Activated CD4-positive, alpha-beta T cell treated with anti-CD3 and anti-CD28 coated beads, Interleukin-2, Interleukin-6, amounts not matched to agents 100 ng/mL and 50 ng/mL, durations not matched to agents 16 hours and 8 hours (primary cell): ENCODE data around the gene PRUNE2.

Source experiments
- DNase-seq: peaks from one replicate; pipeline ENCODE4 v3.0.0-alpha.2; 2020

The PRUNE2 gene

DNA sequence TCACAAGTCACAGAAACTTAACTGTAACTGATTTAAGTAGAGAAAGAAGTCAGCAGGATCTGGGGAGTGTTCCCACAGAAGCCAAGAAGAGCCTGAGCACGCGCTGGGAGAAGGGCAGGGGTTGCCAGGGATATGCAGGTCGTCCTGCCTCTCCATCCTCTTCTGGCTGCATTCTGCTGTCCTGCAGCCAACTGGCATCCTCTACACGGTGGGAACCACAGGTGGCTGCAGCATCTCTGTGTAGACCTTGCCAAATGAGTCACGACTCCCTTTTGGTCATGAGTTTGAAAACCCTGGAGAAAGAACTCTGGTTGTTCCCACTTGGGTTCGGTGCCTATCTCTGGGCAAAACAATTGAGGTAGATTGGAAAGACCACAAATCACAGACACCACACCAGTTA, 180.0 kb downstream of the PRUNE2 start:
- DNase-seq: no peak

- DNase-seq: no peak
These were observed 180.8 kb downstream of the PRUNE2 start for GRCh38 chr9:76725011-76725546.

DNA sequence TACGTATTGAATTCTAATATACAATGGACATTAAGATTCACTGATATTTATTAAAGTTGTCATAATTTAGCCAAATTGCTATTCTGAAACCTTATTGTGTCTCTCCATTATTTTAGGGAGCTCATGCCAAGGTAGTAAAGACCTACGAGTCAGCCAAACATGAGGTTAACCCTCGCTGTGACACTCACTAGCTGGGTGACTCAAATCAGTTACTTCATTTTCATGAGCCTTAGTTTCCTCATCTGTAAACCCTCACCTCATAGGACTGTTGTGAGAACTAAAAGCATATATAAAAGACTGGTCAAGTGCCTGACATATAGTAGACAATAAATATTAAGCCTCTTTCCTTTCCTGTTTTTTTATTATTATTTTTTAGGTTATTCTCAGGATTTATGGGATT, 185.7 kb downstream of the PRUNE2 start:
- DNase-seq: no peak

- no peak for DNase-seq
These were observed 187.7 kb downstream of the PRUNE2 start for GRCh38 chr9:76718166-76718565.

- no peak for DNase-seq
These were observed 188.3 kb downstream of the PRUNE2 start for GRCh38 chr9:76717613-76718012.

GRCh38 chr9:76717176-76717575, 188.7 kb downstream of the PRUNE2 start:
- DNase-seq: no peak

DNA sequence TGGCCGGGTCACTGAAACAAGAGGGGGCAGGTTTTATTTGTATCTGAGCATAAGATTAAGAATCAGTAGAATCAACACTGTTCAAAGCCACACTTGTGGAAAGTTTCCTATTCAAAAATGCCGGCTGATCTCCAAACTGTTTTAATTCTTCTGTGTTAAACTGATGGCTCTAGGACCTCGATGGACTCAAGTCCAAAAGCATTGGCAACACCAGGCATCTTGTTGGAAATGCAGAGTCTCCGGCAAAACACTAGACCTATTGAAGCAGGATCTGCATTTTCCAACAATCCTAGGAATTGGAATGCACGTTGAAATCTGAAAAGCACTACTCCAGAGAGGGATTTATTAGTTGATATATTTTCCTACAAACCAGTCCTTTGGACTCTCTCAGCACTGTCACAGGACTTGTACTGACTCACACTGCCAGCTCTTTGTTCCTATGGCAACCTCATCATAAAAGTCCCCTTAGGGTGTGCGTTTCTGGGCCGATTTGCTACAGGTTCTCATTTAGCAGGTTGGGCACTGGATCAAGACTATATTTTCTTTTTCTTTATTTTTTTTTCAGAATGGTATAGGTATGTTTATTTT, 189.7 kb downstream of the PRUNE2 start:
- no peak for DNase-seq

- DNase-seq: no peak
These were observed 192.5 kb downstream of the PRUNE2 start for GRCh38 chr9:76713381-76713780.

- no peak for DNase-seq
These were observed 196.9 kb downstream of the PRUNE2 start for GRCh38 chr9:76709020-76709419.

DNA sequence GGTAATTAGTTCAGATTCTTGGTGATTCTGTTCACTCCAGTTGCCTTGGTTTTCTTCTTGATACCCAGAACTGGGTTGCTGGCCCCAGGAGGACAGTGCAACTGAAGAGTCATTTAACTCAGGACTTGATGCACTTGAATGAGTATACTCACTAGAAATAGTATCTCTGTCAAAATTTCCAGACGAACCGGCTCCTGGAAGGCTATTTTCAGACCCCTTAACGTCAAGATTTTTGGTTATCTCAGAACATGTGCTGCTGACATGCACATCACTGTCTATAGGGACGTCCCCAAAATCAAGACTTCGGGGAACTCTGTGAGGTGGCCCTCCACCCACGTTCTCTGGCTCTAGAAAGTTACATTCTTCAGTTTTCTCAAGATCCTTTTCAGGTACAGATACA, 198.4 kb downstream of the PRUNE2 start:
- no peak for DNase-seq

- peak; percentile 48 for DNase-seq
These were observed 201.2 kb downstream of the PRUNE2 start for GRCh38 chr9:76704593-76705204.

- DNase-seq: no peak
These were observed 202.6 kb downstream of the PRUNE2 start for GRCh38 chr9:76703270-76703669.

- no peak for DNase-seq
These were observed 204.4 kb downstream of the PRUNE2 start for GRCh38 chr9:76701441-76702039.

GRCh38 chr9:76700916-76701315, 205.0 kb downstream of the PRUNE2 start:
- DNase-seq: no peak

DNA sequence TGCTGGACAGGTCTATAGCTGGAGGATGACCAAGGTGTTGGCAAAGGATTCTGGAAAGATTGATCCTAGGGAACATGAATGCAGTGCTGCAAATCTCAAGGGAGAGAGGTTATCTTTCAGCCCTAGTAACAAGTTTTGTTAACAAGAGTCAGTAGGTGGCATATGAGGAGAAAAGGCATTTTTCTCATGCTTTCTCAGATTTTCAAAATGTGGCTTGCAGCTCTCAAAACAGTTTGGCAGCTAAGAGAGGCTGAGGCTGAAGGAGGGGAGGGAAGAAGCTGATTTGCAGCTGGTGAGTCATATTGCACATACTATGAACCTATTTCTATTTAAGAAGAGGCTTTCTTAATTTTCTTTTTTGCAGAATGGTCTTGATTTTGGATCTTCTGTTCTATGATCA, 205.9 kb downstream of the PRUNE2 start:
- DNase-seq: no peak

DNA sequence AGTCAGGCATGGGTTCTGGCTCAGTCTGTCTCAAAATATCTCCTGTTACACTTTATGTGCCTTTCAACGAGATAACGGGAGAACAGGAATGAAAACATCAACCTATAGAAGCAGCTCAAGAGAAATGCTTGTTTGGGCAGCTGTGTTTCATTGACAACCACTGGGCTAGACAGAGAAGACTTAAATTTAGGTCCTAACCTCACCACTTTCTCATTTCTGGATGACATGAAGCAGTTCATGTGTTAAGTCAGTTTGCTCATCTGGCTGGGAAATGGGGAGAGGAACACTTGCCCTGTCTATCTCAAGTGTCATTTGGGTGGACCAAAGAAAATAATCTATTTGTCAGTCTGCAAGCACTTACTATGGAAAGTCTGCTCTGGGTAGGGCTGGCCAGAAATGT, 208.4 kb downstream of the PRUNE2 start:
- DNase-seq: no peak

DNA sequence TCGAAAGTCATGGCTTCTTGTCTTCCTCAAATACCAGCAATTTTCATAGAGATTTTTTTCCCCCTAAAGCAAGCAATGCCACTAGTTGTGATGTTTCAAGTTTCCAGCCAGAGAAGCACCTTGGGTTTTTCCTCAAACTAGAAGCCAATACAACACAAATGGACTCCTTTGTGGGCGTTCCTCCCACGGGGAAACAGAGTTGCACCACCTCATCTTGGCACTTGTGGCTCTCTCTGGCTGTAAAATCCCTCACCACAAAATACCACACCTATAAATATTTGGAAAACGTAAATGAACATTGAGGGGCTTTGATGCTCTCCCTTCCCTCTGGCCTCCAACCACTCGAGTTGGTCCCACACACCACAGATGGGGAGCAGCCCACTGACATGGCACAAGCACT, 208.8 kb downstream of the PRUNE2 start:
- no peak for DNase-seq

- no peak for DNase-seq
These were observed 212.0 kb downstream of the PRUNE2 start for GRCh38 chr9:76693912-76694311.

DNA sequence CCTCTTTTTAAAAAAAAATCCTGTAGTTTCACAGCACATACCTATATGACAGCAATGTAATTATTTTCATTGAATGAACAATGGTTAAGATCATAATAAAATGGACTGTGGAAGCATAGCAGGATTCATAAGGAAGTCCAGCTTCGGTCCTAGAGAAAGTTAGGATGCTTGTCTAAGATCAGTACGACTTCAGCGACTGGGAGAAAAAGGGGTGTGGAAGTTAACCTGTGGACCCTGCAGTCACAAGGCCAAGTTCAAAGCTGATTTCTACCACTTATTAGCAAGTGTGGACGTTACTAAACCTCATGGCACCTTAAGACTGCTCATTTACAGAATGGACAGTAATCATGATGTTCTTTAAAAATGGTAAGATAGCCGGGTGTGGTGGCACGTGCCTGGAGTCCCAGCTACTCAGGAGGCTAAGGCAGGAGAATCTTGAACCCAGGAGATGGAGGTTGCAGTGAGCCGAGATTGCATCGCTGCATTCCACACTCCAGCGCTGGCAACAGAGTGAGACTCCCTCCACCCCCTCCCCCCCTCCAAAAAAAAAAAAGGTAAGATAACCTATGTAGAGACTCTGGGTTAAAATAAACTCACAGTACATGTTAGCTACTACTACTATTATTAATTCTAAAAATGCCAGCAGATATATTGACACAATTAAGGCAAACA, 213.3 kb downstream of the PRUNE2 start:
- no peak for DNase-seq

- no peak for DNase-seq
These were observed 214.2 kb downstream of the PRUNE2 start for GRCh38 chr9:76691517-76692313.

DNA sequence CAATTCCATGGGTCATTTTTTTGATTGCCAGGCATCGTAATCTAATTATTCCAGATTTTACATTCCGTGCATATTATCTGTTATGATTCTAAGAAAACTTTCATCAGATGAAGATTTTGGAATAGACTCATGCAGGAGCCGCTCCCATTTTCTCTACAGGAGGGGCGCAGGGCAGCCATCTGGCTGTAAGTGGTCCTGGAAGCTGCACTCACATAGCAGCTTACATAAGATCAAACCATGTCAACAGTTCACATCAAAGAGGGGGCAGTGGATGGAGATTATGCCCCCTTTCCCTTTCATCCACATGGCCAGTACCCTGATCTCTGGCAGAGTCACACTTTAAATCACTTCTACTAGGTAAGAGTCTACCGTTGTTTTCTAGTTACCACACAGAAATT, 214.9 kb downstream of the PRUNE2 start:
- no peak for DNase-seq

- no peak for DNase-seq
These were observed 215.5 kb downstream of the PRUNE2 start for GRCh38 chr9:76690246-76690972.
